Bronchial epithelial cell (primary cell): Measurements from ENCODE around the gene TBC1D9. TPM values are rescaled to one million over a fixed set of nuclear protein-coding genes. Genes with fewer than 3 reads are reported as not detected.
"Not testable (repeated sequence)": the region's sequence is repeated elsewhere in the genome, so short reads cannot be mapped to it uniquely, and the experiment has no call there.

ENCODE experiments used
- DNase-seq: peaks from one replicate; pipeline ENCODE4 v3.0.0-alpha.2; 2010; ENCODE audit warnings: low read depth
- FAIRE-seq: peaks from 2 replicates; lab custom pipeline; 2011; peaks lifted over from hg19 to GRCh38; lab: Jason Lieb, UNC
- H3K27me3 ChIP-seq: 2 replicates; pipeline ENCODE4 v1.5.1; 2011; ENCODE audit warnings: low read length; ENCODE audit not compliant: control insufficient read depth, insufficient read depth
- H3K36me3 ChIP-seq: 2 replicates; pipeline ENCODE4 v1.5.1; 2011; ENCODE audit warnings: low read length; ENCODE audit not compliant: control insufficient read depth, insufficient read depth
- H3K4me3 ChIP-seq: 2 replicates; pipeline ENCODE4 v1.5.1; 2011; ENCODE audit warnings: mild to moderate bottlenecking, low read depth, low read length, control low read depth
- CTCF ChIP-seq: IDR thresholded peaks from 2 replicates; pipeline ENCODE4 v1.5.1; 2011; ENCODE audit warnings: mild to moderate bottlenecking, moderate library complexity, low read length, control low read depth, inconsistent platforms; ENCODE audit not compliant: insufficient read depth, severe bottlenecking
- total RNA-seq: library from RNA; depleted of rRNA; stranded (reverse); fragments of >200 nt; gene quantifications from 2 replicates; pipeline ENCODE4 v1.2.1, GENCODE V29; 2014

TBC1D9 gene
- total RNA-seq, 1 donor from 2014 or later, result 17.1 TPM

DNA sequence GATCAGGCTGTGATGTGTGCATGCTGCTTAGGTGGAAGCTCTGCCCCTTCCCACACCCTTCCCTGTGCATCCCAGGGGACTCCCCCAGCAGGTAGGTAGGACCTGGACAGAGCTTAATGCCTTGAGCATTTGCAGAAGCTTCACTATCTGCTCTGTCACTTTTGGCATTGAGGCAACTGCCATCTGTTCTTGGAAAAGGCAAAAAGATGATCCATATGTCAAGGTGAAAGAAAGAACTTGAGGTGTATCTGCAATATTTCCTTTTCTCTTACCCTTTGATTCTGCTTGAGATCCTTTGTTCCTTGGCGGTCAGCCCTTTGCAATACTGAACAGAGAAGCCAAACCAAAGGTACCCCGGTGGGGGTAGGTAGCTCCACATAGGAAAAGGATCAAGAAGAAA, 37.1 kb upstream of the TBC1D9 start:
- no peak for DNase-seq
- no peak for TF ChIP-seq CTCF
- Histone ChIP-seq H3K36me3 (no peaks in the 10 kb centered on the region), H3K4me3 (no peak overlapping the region), H3K27me3 (no peaks in the 10 kb centered on the region)
- FAIRE-seq, result peak; percentile 77

- no peak for TF ChIP-seq CTCF
- FAIRE-seq (no peak), DNase-seq (peak; percentile 71)
- Histone ChIP-seq H3K36me3 (no peaks in the 10 kb centered on the region), H3K4me3 (no peak overlapping the region), H3K27me3 (no peaks in the 10 kb centered on the region)
Observed at GRCh38 chr4:140790765-140791164, 34.6 kb upstream of the TBC1D9 start.

- DNase-seq (no peak), FAIRE-seq (no peak)
- TF ChIP-seq CTCF, result no peak
- Histone ChIP-seq H3K36me3 (no peaks in the 10 kb centered on the region), H3K27me3 (no peaks in the 10 kb centered on the region), H3K4me3 (no peak overlapping the region)
Observed at GRCh38 chr4:140790171-140790570, 34.0 kb upstream of the TBC1D9 start.

DNA sequence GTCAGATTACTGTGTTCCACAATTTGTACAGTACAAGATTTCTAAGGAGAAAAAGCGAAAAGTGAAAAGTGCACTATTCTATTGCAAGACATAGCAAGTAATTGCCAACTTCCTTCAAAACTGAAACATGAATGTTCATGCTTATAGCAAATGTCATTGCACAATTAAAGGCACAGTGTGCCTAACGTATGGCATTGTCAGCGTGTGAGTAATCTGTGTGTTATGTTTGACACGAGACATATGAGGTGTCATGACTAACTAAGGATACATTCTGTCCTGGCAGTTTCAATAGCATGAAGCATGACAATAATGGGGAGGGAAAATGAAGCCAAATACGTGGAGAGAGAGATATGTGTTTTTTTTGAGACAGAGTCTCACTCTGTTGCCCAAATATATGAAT, 33.6 kb upstream of the TBC1D9 start:
- no peaks in the 10 kb centered on the region for H3K36me3 ChIP-seq
- peak; percentile 87 for FAIRE-seq
- H3K27me3 ChIP-seq, result no peaks in the 10 kb centered on the region
- DNase-seq, result peak; percentile 98
- no peak overlapping the region for H3K4me3 ChIP-seq
- no peak for TF ChIP-seq CTCF

DNA sequence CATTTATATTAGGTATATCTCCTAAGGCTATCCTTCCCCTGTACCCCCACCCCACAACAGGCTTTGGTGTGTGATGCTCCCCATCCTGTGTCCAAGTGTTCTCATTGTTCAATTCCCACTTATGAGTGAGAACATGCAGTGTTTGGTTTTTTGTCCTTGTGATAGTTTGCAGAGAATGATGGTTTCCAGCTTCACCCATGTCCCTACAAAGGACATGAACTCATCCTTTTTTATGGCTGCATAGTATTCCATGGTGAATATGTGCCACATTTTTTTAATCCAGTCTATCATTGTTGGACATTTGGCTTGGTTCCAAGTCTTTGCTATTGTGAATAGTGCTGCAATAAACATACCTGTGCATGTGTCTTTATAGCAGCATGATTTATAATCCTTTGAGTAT, 26.6 kb upstream of the TBC1D9 start:
- not testable (repeated sequence) for FAIRE-seq

GRCh38 chr4:140781596-140781995, 25.4 kb upstream of the TBC1D9 start:
- no peak for TF ChIP-seq CTCF
- no peak overlapping the region for H3K4me3 ChIP-seq
- FAIRE-seq, result no peak

More for the DNA sequence above, 26.6 kb upstream of the TBC1D9 start:
- not testable (repeated sequence) for H3K27me3 ChIP-seq, H3K4me3 ChIP-seq, DNase-seq, H3K36me3 ChIP-seq

More at GRCh38 chr4:140781596-140781995, 25.4 kb upstream of the TBC1D9 start:
- Histone ChIP-seq H3K27me3 (no peaks in the 10 kb centered on the region), H3K36me3 (no peaks in the 10 kb centered on the region)
- DNase-seq, result no peak
